Neural cell (in vitro differentiated cells): ENCODE measurements around the gene CD52. TPM values are rescaled to one million over a fixed set of nuclear protein-coding genes. Genes with fewer than 3 reads are reported as not detected.

ENCODE experiments used
- H2AFZ ChIP-seq: fragments of 200-600, 300-800 bp; sonication (generic), shearing (Covaris generic); 2 replicates; pipeline ENCODE4 v1.6.0; 2014; ENCODE audit warnings: low read depth, mild to moderate bottlenecking, antibody characterized with exemption, low read length, moderate library complexity
- H3F3A ChIP-seq: fragments of 200-600 bp; shearing (Covaris generic); 2 replicates; pipeline ENCODE4 v1.6.1; 2016; ENCODE audit warnings: mild to moderate bottlenecking, moderate library complexity, mixed read lengths, antibody characterized with exemption, low read length; ENCODE audit not compliant: insufficient read depth, poor library complexity, severe bottlenecking
- H3K27ac ChIP-seq: fragments of 200-600, 300-800 bp; sonication (generic), shearing (Covaris generic); 2 replicates; pipeline ENCODE4 v1.5.1; 2014; ENCODE audit warnings: mild to moderate bottlenecking, low read length, moderate library complexity
- H3K27me3 ChIP-seq: fragments of 300-800, 200-600 bp; sonication (generic), shearing (Covaris generic); 2 replicates; pipeline ENCODE4 v1.6.0; 2014; ENCODE audit warnings: mild to moderate bottlenecking, low read depth, low read length, moderate library complexity; ENCODE audit not compliant: insufficient read depth
- H3K36me3 ChIP-seq: fragments of 300-800, 200-600 bp; sonication (generic), shearing (Covaris generic); 2 replicates; pipeline ENCODE4 v1.5.1; 2014; ENCODE audit warnings: mild to moderate bottlenecking, antibody characterized with exemption, low read length, moderate library complexity; ENCODE audit not compliant: insufficient read depth
- H3K4me2 ChIP-seq: fragments of 300-800, 200-600 bp; sonication (generic), shearing (Covaris generic); 2 replicates; pipeline ENCODE4 v1.6.0; 2014; ENCODE audit warnings: mild to moderate bottlenecking, low read length
- H3K4me3 ChIP-seq: fragments of 300-800, 200-600 bp; sonication (generic), shearing (Covaris generic); 2 replicates; pipeline ENCODE4 v1.5.1; 2014; ENCODE audit warnings: mild to moderate bottlenecking, low read length, moderate library complexity
- H3K79me2 ChIP-seq: fragments of 200-600 bp; shearing (Covaris generic); replicated peaks from 2 replicates; pipeline ENCODE4 v1.6.0; 2014; ENCODE audit warnings: mild to moderate bottlenecking, low read length, moderate library complexity; ENCODE audit not compliant: insufficient read depth
- H3K9ac ChIP-seq: fragments of 300-800, 200-600 bp; sonication (generic), shearing (Covaris generic); 2 replicates; pipeline ENCODE4 v1.6.1; 2016; ENCODE audit warnings: mild to moderate bottlenecking, low read length, mixed read lengths
- H3K9me2 ChIP-seq: fragments of 200-600 bp; shearing (Covaris generic); 2 replicates; pipeline ENCODE4 v1.6.1; 2016; ENCODE audit warnings: mild to moderate bottlenecking, low read length, mixed read lengths; ENCODE audit not compliant: insufficient read depth
- H3K9me3 ChIP-seq: fragments of 200-600, 300-800 bp; sonication (generic), shearing (Covaris generic); 2 replicates; pipeline ENCODE4 v1.6.1; 2016; ENCODE audit warnings: mild to moderate bottlenecking, mixed run types, low read length, moderate library complexity, mixed read lengths
- H4K20me1 ChIP-seq: fragments of 200-600 bp; shearing (Covaris generic); 2 replicates; pipeline ENCODE4 v1.6.1; 2016; ENCODE audit warnings: mild to moderate bottlenecking, mixed run types; ENCODE audit not compliant: insufficient read depth
- EP300 ChIP-seq: fragments of 450-650 bp; conservative IDR thresholded peaks from 2 replicates; pipeline ENCODE4 v1.6.1; 2014; ENCODE audit warnings: antibody characterized with exemption, mild to moderate bottlenecking, moderate library complexity; ENCODE audit not compliant: poor library complexity, severe bottlenecking
- EZH2 ChIP-seq: fragments of 200-600, 300-800 bp; shearing (Covaris generic), sonication (generic); IDR thresholded peaks from 2 replicates; pipeline ENCODE4 v1.6.1; 2014; ENCODE audit warnings: antibody characterized with exemption, low read length, borderline replicate concordance, mild to moderate bottlenecking; ENCODE audit not compliant: insufficient read depth, poor library complexity, severe bottlenecking
- MXI1 ChIP-seq: fragments of 450-650 bp; conservative IDR thresholded peaks from 2 replicates; pipeline ENCODE4 v1.6.1; 2014; ENCODE audit warnings: antibody characterized with exemption, mild to moderate bottlenecking; ENCODE audit not compliant: poor library complexity, severe bottlenecking
- POLR2AphosphoS5 ChIP-seq: IDR thresholded peaks from 2 replicates; pipeline ENCODE4 v1.6.1; 2012
- RAD21 ChIP-seq: fragments of 450-650 bp; conservative IDR thresholded peaks from 2 replicates; pipeline ENCODE4 v1.6.1; 2014; ENCODE audit warnings: antibody characterized with exemption, mild to moderate bottlenecking, moderate library complexity
- SMC3 ChIP-seq: fragments of 450-650 bp; conservative IDR thresholded peaks from 2 replicates; pipeline ENCODE4 v1.6.1; 2014; ENCODE audit warnings: antibody characterized with exemption, mild to moderate bottlenecking, moderate library complexity; ENCODE audit not compliant: poor library complexity
- TAF1 ChIP-seq: IDR thresholded peaks from 2 replicates; pipeline ENCODE4 v1.6.1; 2012; ENCODE audit warnings: low read depth
- polyA plus RNA-seq: library from polyadenylated mRNA; depleted of rRNA; stranded (reverse); fragments of >200 nt; gene quantifications from 2 replicates; pipeline ENCODE4 v1.2.3, GENCODE V29; 2014
- TF ChIP-seq, protein P1 (sequence below): IDR thresholded peaks from 2 replicates; pipeline ENCODE4 v1.6.1; 2012; ENCODE audit warnings: borderline replicate concordance
- TF ChIP-seq, protein P2 (sequence below): fragments of 450-650 bp; IDR thresholded peaks from 2 replicates; pipeline ENCODE4 v1.5.1; 2014; ENCODE audit warnings: antibody characterized with exemption, mild to moderate bottlenecking, moderate library complexity; ENCODE audit not compliant: poor library complexity, severe bottlenecking

The CD52 gene
- polyA plus RNA-seq, 1 donor from 2014 or later: not detected

DNA sequence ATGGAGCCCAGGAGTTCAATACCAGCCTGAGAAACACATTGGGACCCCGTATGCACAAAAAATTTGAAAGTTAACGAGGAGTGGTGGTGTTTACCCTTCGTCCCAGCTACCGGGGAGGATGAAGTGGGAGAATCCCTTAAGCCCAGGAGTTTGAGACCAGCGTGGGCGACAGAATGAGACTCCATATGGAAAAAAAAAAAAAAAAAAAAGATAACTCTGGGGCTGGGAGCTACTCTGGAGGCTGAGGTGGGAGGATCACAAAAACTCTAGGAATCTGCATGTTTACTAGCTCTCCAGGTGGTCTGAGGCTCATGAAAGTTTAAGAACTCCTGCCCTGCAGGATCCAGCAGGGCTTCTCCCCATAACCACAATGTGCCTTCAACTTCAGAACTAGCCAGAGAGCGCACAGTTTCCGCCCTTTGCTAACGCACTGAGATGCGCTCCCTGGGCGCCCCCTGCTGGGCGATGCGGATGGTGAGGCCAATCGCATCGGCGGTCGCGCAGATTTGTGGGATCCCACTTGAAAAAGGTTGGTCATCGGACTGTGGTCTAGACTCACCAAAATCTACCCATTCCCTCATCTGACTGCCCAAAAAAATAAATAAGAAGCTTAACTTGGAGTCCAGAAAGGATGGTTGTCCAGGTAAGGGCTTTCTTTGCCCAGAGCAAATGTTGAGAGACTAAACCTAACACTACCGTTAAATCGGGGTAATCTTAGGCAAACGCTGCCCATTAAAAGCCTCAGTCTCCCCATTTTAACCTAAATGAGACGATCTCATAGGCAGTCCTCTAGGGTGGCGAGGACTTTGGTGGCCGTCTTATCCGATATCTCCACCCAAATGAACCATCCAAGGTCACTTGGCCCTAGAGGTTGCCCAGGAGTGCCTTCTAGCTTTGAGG, 46.0 kb downstream of the CD52 start:
- H3K9me2 ChIP-seq: no peaks in the 10 kb centered on the region
- TF ChIP-seq, protein P1, sequence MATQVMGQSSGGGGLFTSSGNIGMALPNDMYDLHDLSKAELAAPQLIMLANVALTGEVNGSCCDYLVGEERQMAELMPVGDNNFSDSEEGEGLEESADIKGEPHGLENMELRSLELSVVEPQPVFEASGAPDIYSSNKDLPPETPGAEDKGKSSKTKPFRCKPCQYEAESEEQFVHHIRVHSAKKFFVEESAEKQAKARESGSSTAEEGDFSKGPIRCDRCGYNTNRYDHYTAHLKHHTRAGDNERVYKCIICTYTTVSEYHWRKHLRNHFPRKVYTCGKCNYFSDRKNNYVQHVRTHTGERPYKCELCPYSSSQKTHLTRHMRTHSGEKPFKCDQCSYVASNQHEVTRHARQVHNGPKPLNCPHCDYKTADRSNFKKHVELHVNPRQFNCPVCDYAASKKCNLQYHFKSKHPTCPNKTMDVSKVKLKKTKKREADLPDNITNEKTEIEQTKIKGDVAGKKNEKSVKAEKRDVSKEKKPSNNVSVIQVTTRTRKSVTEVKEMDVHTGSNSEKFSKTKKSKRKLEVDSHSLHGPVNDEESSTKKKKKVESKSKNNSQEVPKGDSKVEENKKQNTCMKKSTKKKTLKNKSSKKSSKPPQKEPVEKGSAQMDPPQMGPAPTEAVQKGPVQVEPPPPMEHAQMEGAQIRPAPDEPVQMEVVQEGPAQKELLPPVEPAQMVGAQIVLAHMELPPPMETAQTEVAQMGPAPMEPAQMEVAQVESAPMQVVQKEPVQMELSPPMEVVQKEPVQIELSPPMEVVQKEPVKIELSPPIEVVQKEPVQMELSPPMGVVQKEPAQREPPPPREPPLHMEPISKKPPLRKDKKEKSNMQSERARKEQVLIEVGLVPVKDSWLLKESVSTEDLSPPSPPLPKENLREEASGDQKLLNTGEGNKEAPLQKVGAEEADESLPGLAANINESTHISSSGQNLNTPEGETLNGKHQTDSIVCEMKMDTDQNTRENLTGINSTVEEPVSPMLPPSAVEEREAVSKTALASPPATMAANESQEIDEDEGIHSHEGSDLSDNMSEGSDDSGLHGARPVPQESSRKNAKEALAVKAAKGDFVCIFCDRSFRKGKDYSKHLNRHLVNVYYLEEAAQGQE: no peak
- TF ChIP-seq EZH2 (no peak), EP300 (no peak), MXI1 (no peak), SMC3 (peak; percentile 71), POLR2AphosphoS5 (no peak), TAF1 (no peak), RAD21 (peak; percentile 68)
- TF ChIP-seq, protein P2, sequence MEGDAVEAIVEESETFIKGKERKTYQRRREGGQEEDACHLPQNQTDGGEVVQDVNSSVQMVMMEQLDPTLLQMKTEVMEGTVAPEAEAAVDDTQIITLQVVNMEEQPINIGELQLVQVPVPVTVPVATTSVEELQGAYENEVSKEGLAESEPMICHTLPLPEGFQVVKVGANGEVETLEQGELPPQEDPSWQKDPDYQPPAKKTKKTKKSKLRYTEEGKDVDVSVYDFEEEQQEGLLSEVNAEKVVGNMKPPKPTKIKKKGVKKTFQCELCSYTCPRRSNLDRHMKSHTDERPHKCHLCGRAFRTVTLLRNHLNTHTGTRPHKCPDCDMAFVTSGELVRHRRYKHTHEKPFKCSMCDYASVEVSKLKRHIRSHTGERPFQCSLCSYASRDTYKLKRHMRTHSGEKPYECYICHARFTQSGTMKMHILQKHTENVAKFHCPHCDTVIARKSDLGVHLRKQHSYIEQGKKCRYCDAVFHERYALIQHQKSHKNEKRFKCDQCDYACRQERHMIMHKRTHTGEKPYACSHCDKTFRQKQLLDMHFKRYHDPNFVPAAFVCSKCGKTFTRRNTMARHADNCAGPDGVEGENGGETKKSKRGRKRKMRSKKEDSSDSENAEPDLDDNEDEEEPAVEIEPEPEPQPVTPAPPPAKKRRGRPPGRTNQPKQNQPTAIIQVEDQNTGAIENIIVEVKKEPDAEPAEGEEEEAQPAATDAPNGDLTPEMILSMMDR: peak; percentile 76
- peaks cover 17% of the 10 kb centered on the region for H3K27me3 ChIP-seq
- no peaks in the 10 kb centered on the region for H3K79me2 ChIP-seq
- H4K20me1 ChIP-seq: no peaks in the 10 kb centered on the region
- H3K9me3 ChIP-seq: no peaks in the 10 kb centered on the region
- no peak overlapping the region for H3K4me2 ChIP-seq
- H3K9ac ChIP-seq: no peak overlapping the region
- H3K4me3 ChIP-seq: no peak overlapping the region
- H3F3A ChIP-seq: no peaks in the 10 kb centered on the region
- H3K36me3 ChIP-seq: no peaks in the 10 kb centered on the region
- H3K27ac ChIP-seq: no peak overlapping the region
- no peak overlapping the region for H2AFZ ChIP-seq

DNA sequence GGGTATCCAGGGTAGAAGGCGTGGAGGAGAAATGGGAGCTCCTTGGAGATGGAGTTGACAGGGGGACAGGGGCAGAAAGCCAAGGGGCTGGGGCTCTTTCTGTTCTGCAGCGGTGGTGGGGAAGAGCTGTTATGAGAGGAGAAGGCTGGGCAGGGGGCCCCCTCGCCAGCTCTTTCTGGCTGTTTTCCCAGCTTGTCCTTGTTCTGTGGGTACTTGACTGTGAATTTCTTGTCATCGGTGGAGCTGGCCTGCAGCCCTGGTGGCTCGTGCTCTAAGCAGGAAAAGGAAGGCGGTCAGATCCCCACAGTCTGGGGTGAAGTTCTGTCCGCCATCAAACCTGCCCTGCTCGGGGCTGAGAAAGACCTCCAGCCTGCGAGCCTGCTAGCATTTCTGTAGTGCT, 47.2 kb downstream of the CD52 start:
- no peak overlapping the region for H3K4me2 ChIP-seq
- no peaks in the 10 kb centered on the region for H4K20me1 ChIP-seq
- no peak for TF ChIP-seq RAD21
- no peak for TF ChIP-seq MXI1
- TF ChIP-seq, protein P2: no peak
- TF ChIP-seq SMC3: no peak
- no peaks in the 10 kb centered on the region for H3K79me2 ChIP-seq
- no peaks in the 10 kb centered on the region for H3F3A ChIP-seq
- H3K27ac ChIP-seq: no peak overlapping the region
- H2AFZ ChIP-seq: no peak overlapping the region
- no peaks in the 10 kb centered on the region for H3K9me3 ChIP-seq
- H3K4me3 ChIP-seq: no peak overlapping the region
- no peaks in the 10 kb centered on the region for H3K9me2 ChIP-seq
- no peak overlapping the region for H3K9ac ChIP-seq
- no peaks in the 10 kb centered on the region for H3K36me3 ChIP-seq
- H3K27me3 ChIP-seq: peaks cover 10% of the 10 kb centered on the region
